ENCODE data around the gene SPATA18.
"Not testable (repeated sequence)": the region's sequence is repeated elsewhere in the genome, so short reads cannot be mapped to it uniquely, and the experiment has no call there.

Gene SPATA18

DNA sequence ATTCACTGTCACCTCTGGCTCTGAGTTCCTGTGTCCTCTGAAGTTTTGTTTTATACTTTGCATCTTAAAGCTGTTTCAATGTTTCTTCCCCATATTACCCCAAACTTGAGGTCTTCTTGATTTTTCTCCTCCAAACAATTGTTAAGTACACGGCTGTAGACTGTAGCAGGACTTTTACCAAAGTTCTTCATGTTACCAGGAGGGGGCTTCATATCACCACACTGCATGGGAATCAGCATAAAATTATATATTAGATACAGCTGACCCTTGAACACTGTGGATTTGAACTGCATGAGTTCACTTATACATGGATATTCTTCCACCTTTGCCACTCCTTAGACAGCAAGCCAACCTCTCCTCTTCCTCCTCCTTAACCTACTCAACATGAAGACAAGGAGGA is 56.6 kb downstream of the SPATA18 start:
- ATAC-seq (no peak), DNase-seq (no peak)

GRCh38 chr4:52110171-52110570 is 59.1 kb downstream of the SPATA18 start:
- ATAC-seq (no peak), DNase-seq (no peak)

DNA sequence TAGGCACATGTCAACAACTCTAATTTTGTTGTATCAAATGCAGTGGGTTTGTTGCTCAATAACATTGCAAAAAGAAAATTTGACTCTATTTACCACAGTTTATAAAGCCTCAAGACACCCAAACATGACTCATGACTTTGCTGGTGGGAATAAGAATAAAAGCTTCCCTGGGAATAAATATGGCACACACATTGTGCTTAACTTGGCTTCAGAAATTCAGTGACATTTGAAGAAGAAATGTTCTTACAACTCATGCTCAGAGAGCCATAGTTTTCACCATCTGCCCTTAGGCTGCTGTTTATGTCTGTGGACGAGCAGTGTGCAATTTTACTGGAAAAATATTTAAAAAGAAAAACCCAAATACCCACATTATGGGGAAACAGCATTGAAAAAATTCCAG is 60.9 kb downstream of the SPATA18 start:
- no peak for DNase-seq
- no peak for ATAC-seq

- no peak for DNase-seq
- ATAC-seq = no peak
Observed at GRCh38 chr4:52112411-52112810, 61.3 kb downstream of the SPATA18 start.

DNA sequence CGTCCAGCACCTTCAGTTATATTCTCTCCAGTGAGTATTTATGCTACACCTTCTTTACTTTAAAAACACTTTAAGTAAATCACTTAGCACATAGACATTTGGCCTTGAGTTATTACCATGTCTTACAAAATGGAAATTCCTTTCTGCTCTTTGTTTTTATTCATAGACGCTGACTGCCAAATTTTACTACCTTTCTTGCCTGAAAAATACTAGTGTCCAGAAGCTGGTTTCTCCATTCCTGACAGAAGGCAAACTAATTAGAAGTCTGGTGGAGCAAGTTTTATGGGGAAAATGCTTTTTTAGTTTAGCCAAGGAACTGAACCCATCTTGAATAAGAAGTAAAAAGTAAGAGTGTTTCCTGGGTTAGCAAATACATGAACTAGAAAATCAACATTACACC is 65.5 kb downstream of the SPATA18 start:
- no peak for ATAC-seq

GRCh38 chr4:52126226-52126625 is 75.1 kb downstream of the SPATA18 start:
- no peak for DNase-seq
- ATAC-seq = no peak

More for the DNA sequence above, 65.5 kb downstream of the SPATA18 start:
- no peak for DNase-seq

DNA sequence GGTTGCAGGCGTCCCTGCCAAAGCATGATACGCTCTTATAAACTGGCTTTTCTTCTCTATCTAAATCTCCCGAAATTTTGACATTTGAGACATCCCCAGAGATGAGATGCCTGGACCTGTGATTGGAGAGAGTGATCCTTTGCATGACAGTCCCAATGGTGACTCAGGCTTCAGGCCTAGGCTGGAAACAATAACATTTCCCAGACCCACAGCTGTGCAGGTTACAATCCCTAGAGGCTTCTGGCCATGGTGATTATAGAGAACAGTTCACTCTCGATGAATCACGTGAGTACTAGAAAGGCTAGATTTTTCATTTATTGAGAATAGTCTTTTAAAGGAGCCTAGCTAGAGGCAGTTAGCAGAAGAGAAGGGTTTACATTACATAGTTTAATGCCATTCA is 75.9 kb downstream of the SPATA18 start:
- DNase-seq (no peak), ATAC-seq (no peak)

GRCh38 chr4:52135171-52135570 is 84.1 kb downstream of the SPATA18 start:
- ATAC-seq (no peak), DNase-seq (no peak)

DNA sequence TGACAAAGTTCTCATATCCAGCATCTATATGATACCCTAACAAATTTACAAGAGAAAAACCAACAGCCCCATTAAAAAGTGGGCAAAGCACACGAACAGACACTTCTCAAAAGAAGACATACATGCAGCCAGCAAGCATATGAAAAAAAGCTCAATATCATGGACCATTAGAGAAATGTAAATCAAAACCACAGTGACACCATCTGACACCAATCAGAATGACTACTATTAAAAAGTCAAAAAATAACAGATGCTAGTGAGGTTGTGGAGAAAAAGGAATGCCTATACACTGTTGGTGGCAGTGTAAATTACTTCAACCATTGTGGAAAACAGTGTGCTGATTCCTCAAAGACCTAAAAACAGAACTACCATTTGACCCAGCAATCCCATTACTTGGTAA is 86.0 kb downstream of the SPATA18 start:
- ATAC-seq, DNase-seq: not testable (repeated sequence)

DNA sequence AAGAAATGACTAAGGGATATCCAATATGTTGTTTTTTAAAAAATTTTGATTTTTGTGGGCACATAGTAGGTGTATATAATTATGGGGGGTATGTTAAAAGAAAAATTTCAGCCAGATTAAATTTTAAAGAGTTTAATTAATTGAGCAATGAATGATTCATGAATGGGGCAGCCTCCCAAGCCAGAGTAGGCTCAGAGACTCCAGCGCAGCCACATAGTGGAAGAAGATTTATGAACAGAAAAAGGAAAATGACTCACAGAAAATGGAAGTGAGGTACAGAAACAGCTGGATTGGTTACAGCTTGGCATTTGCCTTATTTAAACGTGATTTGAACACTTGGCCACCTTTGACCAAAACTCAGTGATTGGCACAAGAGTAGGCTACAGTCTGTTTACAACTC is 91.7 kb downstream of the SPATA18 start:
- ATAC-seq (no peak), DNase-seq (no peak)

- DNase-seq (no peak), ATAC-seq (no peak)
Observed at GRCh38 chr4:52143815-52144214, 92.7 kb downstream of the SPATA18 start.

DNA sequence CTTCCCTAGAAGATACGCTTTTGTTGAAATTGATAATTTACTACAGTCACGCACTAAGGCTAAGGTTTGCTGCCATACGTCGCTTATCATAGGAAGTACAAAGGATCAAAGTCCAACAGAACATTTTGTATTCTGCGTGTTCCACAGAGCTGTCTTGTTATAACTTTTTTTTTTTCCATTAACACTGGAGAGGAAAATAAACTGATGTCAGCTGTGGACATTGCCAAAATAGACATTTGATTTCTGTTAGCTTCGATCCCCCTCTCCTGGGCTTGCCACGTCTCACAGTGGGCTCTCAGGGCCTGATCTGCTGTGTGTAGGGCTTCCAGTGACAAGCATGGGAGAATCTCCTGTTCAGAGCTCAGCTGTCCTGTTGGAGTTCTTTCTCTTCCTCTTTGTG is 93.3 kb downstream of the SPATA18 start:
- no peak for DNase-seq
- ATAC-seq = no peak

Measured in stimulated activated naive CD8-positive, alpha-beta T cell treated with anti-CD3 and anti-CD28 coated beads, Interleukin-15, Interleukin-2, amounts not matched to agents 100 U/mL and 50 U/mL, for 24 hours (primary cell).